OCI-LY7 (cell line): ENCODE measurements around the gene TPO.

ENCODE experiments used
- EZH2phosphoT487 ChIP-seq: fragments of 200-600 bp; sonication (generic); IDR thresholded peaks from 2 replicates; pipeline ENCODE4 v1.6.1; 2018; ENCODE audit warnings: low read depth, borderline replicate concordance, mild to moderate bottlenecking, mixed run types, antibody characterized with exemption, low read length, moderate library complexity, mixed read lengths
- TF ChIP-seq, protein P1 (sequence below): fragments of 200-600 bp; sonication (generic); conservative IDR thresholded peaks from 2 replicates; pipeline ENCODE4 v1.5.1; 2014; ENCODE audit warnings: mild to moderate bottlenecking, antibody characterized with exemption, low read length, moderate library complexity, mixed read lengths

DNA sequence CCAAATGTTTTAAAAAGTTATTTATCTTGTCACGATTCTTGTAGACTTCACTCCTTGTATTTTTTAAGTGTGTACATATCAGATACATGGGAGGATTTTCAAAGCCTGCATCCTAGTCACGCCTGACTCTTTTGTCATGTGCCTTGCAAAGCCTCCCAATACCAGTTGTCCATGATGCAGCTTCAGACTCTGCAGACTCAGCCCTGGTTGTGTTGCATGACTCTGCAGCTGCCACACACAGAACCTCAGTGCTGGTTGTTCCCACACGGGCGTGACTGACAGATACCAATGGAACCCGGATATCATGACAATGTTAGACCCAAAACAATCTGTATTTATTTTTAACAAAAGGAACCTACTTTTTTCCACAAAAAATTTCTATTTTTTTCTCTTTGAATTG is 38.2 kb downstream of the TPO start:
- TF ChIP-seq, protein P1, sequence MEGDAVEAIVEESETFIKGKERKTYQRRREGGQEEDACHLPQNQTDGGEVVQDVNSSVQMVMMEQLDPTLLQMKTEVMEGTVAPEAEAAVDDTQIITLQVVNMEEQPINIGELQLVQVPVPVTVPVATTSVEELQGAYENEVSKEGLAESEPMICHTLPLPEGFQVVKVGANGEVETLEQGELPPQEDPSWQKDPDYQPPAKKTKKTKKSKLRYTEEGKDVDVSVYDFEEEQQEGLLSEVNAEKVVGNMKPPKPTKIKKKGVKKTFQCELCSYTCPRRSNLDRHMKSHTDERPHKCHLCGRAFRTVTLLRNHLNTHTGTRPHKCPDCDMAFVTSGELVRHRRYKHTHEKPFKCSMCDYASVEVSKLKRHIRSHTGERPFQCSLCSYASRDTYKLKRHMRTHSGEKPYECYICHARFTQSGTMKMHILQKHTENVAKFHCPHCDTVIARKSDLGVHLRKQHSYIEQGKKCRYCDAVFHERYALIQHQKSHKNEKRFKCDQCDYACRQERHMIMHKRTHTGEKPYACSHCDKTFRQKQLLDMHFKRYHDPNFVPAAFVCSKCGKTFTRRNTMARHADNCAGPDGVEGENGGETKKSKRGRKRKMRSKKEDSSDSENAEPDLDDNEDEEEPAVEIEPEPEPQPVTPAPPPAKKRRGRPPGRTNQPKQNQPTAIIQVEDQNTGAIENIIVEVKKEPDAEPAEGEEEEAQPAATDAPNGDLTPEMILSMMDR = no peak
- no peak for TF ChIP-seq EZH2phosphoT487
